HepG2 (cell line): ENCODE data around the gene AP2A2. TPM values are rescaled to one million over a fixed set of nuclear protein-coding genes. Genes with fewer than 3 reads are reported as not detected.

Experiments used
- ATAC-seq: fragments of 200-7000 bp; cut with Tn5 transposase; 3 replicates; pipeline ENCODE4 v1.9.1; 2020; ENCODE audit warnings: mild to moderate bottlenecking, moderate library complexity
- BruUV-seq: library from RNA; stranded (reverse); fragments of 400-500 nt; replicated peaks from 2 replicates; lab custom pipeline; 2021; lab: Mats Ljungman, UMichigan
- CTCF ChIA-PET: fragments of 300-600 bp; formaldehyde crosslinking; extraction: SDS; loops from one replicate; lab custom pipeline; 2021; ENCODE audit warnings: low total read pairs, inconsistent platforms, low intra/inter-chr PET ratio; lab: Yijun Ruan, JAX
- POLR2A ChIA-PET: fragments of 350-600 bp; sonication (Branson Sonifier 250); formaldehyde crosslinking; loops from one replicate; lab custom pipeline; 2020; ENCODE audit warnings: antibody characterized with exemption, inconsistent platforms; lab: Yijun Ruan, JAX
- DNase-seq: peaks from one replicate; pipeline ENCODE4 v3.0.0-alpha.2; 2015; ENCODE audit warnings: low spot score
- FAIRE-seq: peaks from 3 replicates; lab custom pipeline; 2011; peaks lifted over from hg19 to GRCh38; lab: Jason Lieb, UNC
- H2AFZ ChIP-seq: one replicate; pipeline ENCODE4 v1.6.1; 2011; ENCODE audit warnings: low read length, inconsistent platforms
- H3K27ac ChIP-seq: fragments of 300-600 bp; 3 replicates; pipeline ENCODE4 v1.8.0; 2011; ENCODE audit warnings: mixed run types, mild to moderate bottlenecking, mixed read lengths, low read length, inconsistent platforms; ENCODE audit not compliant: insufficient read depth; ENCODE audit errors: extremely low read length
- H3K27me3 ChIP-seq, 2 experiments: fragments of 200-600 bp in 1 of 2; 2 replicates in 1 of 2; 3 replicates in 1 of 2; pipeline versions ENCODE4 v1.6.0 to v1.8.0; 2011; ENCODE audit warnings: low read length in 2 of 2, mild to moderate bottlenecking in 2 of 2, moderate library complexity in 2 of 2, inconsistent platforms in 1 of 2; ENCODE audit not compliant: insufficient read depth in 2 of 2, control insufficient read depth in 1 of 2
- H3K36me3 ChIP-seq, 2 experiments: fragments of 200-600 bp in 1 of 2; replicated peaks in 1 of 2; 2 replicates in 1 of 2; 3 replicates in 1 of 2; pipeline versions ENCODE4 v1.5.1 to v1.8.0; 2011; ENCODE audit warnings: low read length in 2 of 2, inconsistent platforms in 1 of 2; ENCODE audit not compliant: insufficient read depth in 2 of 2, control insufficient read depth in 1 of 2
- H3K4me1 ChIP-seq: 2 replicates; pipeline ENCODE4 v1.5.1; 2012; ENCODE audit warnings: low read length, inconsistent platforms; ENCODE audit not compliant: insufficient read depth
- H3K4me2 ChIP-seq: 2 replicates; pipeline ENCODE4 v1.6.0; 2011; ENCODE audit warnings: low read depth, low read length, inconsistent platforms
- H3K4me3 ChIP-seq, 3 experiments: fragments of 200-600 bp in 1 of 3; sonication (generic), shearing (Covaris generic) in 1 of 3; replicated peaks in 1 of 3; 2 replicates each; pipeline ENCODE4 v1.5.1; 2011 to 2016; ENCODE audit warnings: low read length in 3 of 3, inconsistent platforms in 2 of 3, low read depth in 2 of 3, mild to moderate bottlenecking in 2 of 3, control low read depth in 1 of 3, mixed read lengths in 1 of 3; ENCODE audit not compliant: insufficient read depth in 1 of 3
- H3K79me2 ChIP-seq: one replicate; pipeline ENCODE4 v1.6.1; 2011; ENCODE audit warnings: low read length, inconsistent platforms; ENCODE audit not compliant: insufficient read depth
- H3K9ac ChIP-seq: 2 replicates; pipeline ENCODE4 v1.6.0; 2011; ENCODE audit warnings: mild to moderate bottlenecking, low read depth, low read length, inconsistent platforms; ENCODE audit not compliant: insufficient read depth
- H3K9me3 ChIP-seq: 2 replicates; pipeline ENCODE4 v1.5.1; 2012; ENCODE audit warnings: mild to moderate bottlenecking, low read length
- H4K20me1 ChIP-seq: 2 replicates; pipeline ENCODE4 v1.6.0; 2011; ENCODE audit warnings: inconsistent platforms, mild to moderate bottlenecking, low read length, moderate library complexity; ENCODE audit not compliant: insufficient read depth
- ARID5B ChIP-seq: IDR thresholded peaks from 2 replicates; pipeline ENCODE4 v1.4.0; 2020; ENCODE audit warnings: mild to moderate bottlenecking, missing genetic modification reagents
- ATM ChIP-seq: fragments of 450-650 bp; IDR thresholded peaks from 2 replicates; pipeline ENCODE4 v1.7.1; 2017; ENCODE audit warnings: mild to moderate bottlenecking, borderline replicate concordance
- CREB1 ChIP-seq, 2 experiments: fragments of 450-650 bp in 1 of 2; IDR thresholded peaks; 2 replicates each; pipeline ENCODE4 v1.6.1; 2016 to 2017; ENCODE audit warnings: control low read depth in 1 of 2, mild to moderate bottlenecking in 1 of 2, missing compliant biosample characterization in 1 of 2, missing genetic modification characterization in 1 of 2
- JUNB ChIP-seq: sonication (generic); formaldehyde crosslinking; IDR thresholded peaks from 2 replicates; pipeline ENCODE4 v1.8.0; 2022; ENCODE audit warnings: missing genetic modification reagents, mild to moderate bottlenecking, borderline replicate concordance
- KLF13 ChIP-seq: sonication (generic); formaldehyde crosslinking; IDR thresholded peaks from 2 replicates; pipeline ENCODE4 v1.4.0; 2020; ENCODE audit warnings: mild to moderate bottlenecking, missing genetic modification reagents
- MAX ChIP-seq: IDR thresholded peaks from 2 replicates; pipeline ENCODE4 v1.6.1; 2012; ENCODE audit warnings: inconsistent platforms
- NR3C1 ChIP-seq: sonication (generic); formaldehyde crosslinking; IDR thresholded peaks from 2 replicates; pipeline ENCODE4 v1.4.0; 2020; ENCODE audit warnings: missing genetic modification reagents
- POLR2A ChIP-seq, 2 experiments: IDR thresholded peaks; 2 replicates each; pipeline ENCODE4 v1.6.1; 2011; ENCODE audit warnings: low read depth in 2 of 2, low read length in 2 of 2, mild to moderate bottlenecking in 1 of 2, moderate library complexity in 1 of 2; ENCODE audit not compliant: insufficient read depth in 1 of 2
- TEAD3 ChIP-seq: optimal IDR thresholded peaks from 2 replicates; pipeline ENCODE3; 2016; ENCODE audit warnings: borderline replicate concordance
- ZBTB1 ChIP-seq: sonication (generic); formaldehyde crosslinking; IDR thresholded peaks from 2 replicates; pipeline ENCODE4 v1.4.0; 2020; ENCODE audit warnings: missing genetic modification reagents, borderline replicate concordance
- ZBTB39 ChIP-seq: sonication (generic); formaldehyde crosslinking; IDR thresholded peaks from 2 replicates; pipeline ENCODE4 v1.5.0; 2020; ENCODE audit warnings: missing genetic modification reagents
- ZNF12 ChIP-seq: sonication (generic); formaldehyde crosslinking; IDR thresholded peaks from 2 replicates; pipeline ENCODE4 v1.5.0; 2020; ENCODE audit warnings: missing genetic modification reagents
- ZNF501 ChIP-seq: sonication (generic); formaldehyde crosslinking; IDR thresholded peaks from 2 replicates; pipeline ENCODE4 v1.5.1; 2020; ENCODE audit warnings: mild to moderate bottlenecking, moderate library complexity, missing genetic modification reagents
- ZNF614 ChIP-seq: IDR thresholded peaks from 2 replicates; pipeline ENCODE4 v1.6.1; 2018; ENCODE audit warnings: missing biosample characterization, missing genetic modification reagents, inconsistent platforms, borderline replicate concordance
- ZNF788 ChIP-seq: sonication (generic); formaldehyde crosslinking; IDR thresholded peaks from 2 replicates; pipeline ENCODE4 v1.5.0; 2020; ENCODE audit warnings: mild to moderate bottlenecking, missing genetic modification reagents, borderline replicate concordance
- ZNF878 ChIP-seq: sonication (generic); formaldehyde crosslinking; IDR thresholded peaks from 2 replicates; pipeline ENCODE4 v1.8.1; 2023; ENCODE audit warnings: mild to moderate bottlenecking, missing genetic modification reagents, moderate library complexity
- ZSCAN12 ChIP-seq: sonication (generic); formaldehyde crosslinking; IDR thresholded peaks from 2 replicates; pipeline ENCODE4 v1.9.0; 2021; ENCODE audit warnings: mild to moderate bottlenecking, missing genetic modification reagents
- WGBS: methylation state at CpG from one replicate; pipeline ENCODE4 v1.1.6; 2017; ENCODE audit warnings: low lambda C conversion rate; 5-methylcytosine and 5-hydroxymethylcytosine counted together
- in situ Hi-C: cut with HindIII; loops from 2 replicates; pipeline ENCODE4 v1.10.0; 2017; ENCODE audit warnings: low pct_unique_long_range_greater_than_20kb; ENCODE audit not compliant: extremely low pct_ligation_motif_present
- intact Hi-C: fragments of 100-400 bp; cut with micrococcal nuclease; formaldehyde crosslinking; loops from one replicate; pipeline ENCODE4 v1.10.0; 2022; ENCODE audit not compliant: unreplicated experiment
- polyA plus RNA-seq, 8 experiments: library from polyadenylated mRNA; depleted of rRNA in 3 of 8; stranded (reverse) in 7 of 8; unstranded in 1 of 8; fragments of >200 nt; fragmentation: Illumina TruSeq in 4 of 8; extraction: Trizol in 4 of 8; gene quantifications; 2 replicates each; pipeline versions ENCODE4 v1.2.1 to v1.2.3, GENCODE V29; 2011 to 2016; ENCODE audit warnings: low read depth in 4 of 8, missing spikeins in 1 of 8, mixed read lengths in 1 of 8; ENCODE audit not compliant: insufficient read depth in 1 of 8
- total RNA-seq, 5 experiments: library from RNA; depleted of rRNA; stranded (reverse); fragments of >200 nt; fragmentation: Illumina TruSeq; extraction: Trizol; gene quantifications; 2 replicates each; pipeline ENCODE4 v1.2.3, GENCODE V29; 2016; ENCODE audit warnings: low read depth in 1 of 5

Gene AP2A2
- total and polyA plus RNA-seq, 2 of the 13 experiments (the other 11 are each of a cell fraction or from before 2014, with no cell fraction given): 25.7 to 75.7 TPM

GRCh38 chr11:1027483-1028290 is 102.0 kb downstream of the AP2A2 start:
- WGBS: 39% methylated on average over 13 of the region's 36 CpGs
- intact Hi-C loops: no loop called here
- DNase-seq: no peak
- no peak overlapping the region for H3K4me3 ChIP-seq
- in situ Hi-C loops: no loop called here
- no peak overlapping the region for H3K27ac ChIP-seq
- ChIA-PET CTCF (no interaction called here), POLR2A (no interaction called here)
- FAIRE-seq: no peak
- no peak overlapping the region for H3K4me2 ChIP-seq
- BruUV-seq: no TSS peak
- H3K4me1 ChIP-seq: peaks cover 7% of the 10 kb centered on the region; the same call in 1 of the 2 replicates
- peaks cover 20 to 39% of the 10 kb centered on the region in 2 experiments; a peak in 4 of 5 replicates for H3K27me3 ChIP-seq
- no peak overlapping the region for H3K9ac ChIP-seq
- no peaks in the 10 kb centered on the region for H3K36me3 ChIP-seq
- H4K20me1 ChIP-seq: no peaks in the 10 kb centered on the region
- H3K9me3 ChIP-seq: no peaks in the 10 kb centered on the region
- peak; percentile 2; the same call in 1 of the 3 replicates for ATAC-seq
- no peaks in the 10 kb centered on the region for H3K79me2 ChIP-seq
- H2AFZ ChIP-seq: no peak overlapping the region
- TF ChIP-seq ZNF12 (CRISPR knock-in tag): no peak
- TF ChIP-seq ZNF878 (CRISPR knock-in tag): no peak
- no peak for TF ChIP-seq KLF13 (CRISPR knock-in tag)
- TF ChIP-seq ATM: no peak
- TF ChIP-seq POLR2A (IDR thresholded peaks at IDR 0.05; ENCODE audit: insufficient read depth in 1 of 2, low read depth in 2 of 2, low read length in 2 of 2): no peak
- no peak for TF ChIP-seq ZNF501
- TF ChIP-seq CREB1 (IDR thresholded peaks at IDR 0.05): no peak
- TF ChIP-seq CREB1 (CRISPR knock-in tag; IDR thresholded peaks at IDR 0.05): no peak
- TF ChIP-seq JUNB (CRISPR knock-in tag): no peak
- no peak for TF ChIP-seq ARID5B (CRISPR knock-in tag)
- no peak for TF ChIP-seq NR3C1 (CRISPR knock-in tag)
- no peak for TF ChIP-seq MAX
- no peak for TF ChIP-seq TEAD3 (CRISPR knock-in tag)
- TF ChIP-seq ZNF788 (CRISPR knock-in tag): no peak
- no peak for TF ChIP-seq ZSCAN12 (CRISPR knock-in tag)
- no peak for TF ChIP-seq ZBTB1 (CRISPR knock-in tag)
- no peak for TF ChIP-seq ZBTB39 (CRISPR knock-in tag)
- TF ChIP-seq ZNF614 (CRISPR knock-in tag): no peak
